ENCODE measurements around the gene RAPGEF3.

The RAPGEF3 gene

DNA sequence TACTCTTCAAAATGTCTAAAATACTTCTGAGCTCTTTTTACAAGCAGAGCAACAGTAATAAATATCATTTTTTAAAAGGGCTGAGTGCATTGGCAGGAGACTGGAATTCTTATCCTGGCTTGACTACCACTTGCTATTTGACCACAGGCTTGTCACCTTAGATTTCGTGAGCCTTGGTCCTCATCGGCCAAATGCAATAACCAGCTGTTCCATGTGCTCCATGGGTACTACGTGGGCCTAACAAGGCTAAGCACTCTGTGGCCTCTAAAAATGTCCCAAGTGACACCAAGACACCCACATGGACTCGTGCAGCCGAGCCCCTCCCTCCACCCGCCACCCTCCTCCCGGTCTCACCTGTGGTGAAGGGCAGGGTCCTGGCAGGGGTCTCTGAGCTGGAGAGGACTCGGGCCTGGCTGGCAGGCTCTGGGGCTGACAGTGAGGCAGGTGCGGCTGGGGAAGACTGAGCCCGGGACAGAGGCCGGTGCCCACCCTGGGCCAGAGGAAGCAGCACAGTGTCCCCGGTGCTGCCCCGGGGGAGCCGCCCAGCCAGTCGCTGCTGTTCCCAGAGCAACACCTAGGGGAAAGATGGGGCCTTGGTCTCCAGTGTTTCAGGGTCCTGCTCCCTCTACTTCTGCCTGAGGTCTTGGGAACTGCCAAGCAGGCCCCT lies 34.5 kb upstream of the RAPGEF3 start:
- H3K36me3 ChIP-seq (ENCODE audit: control insufficient read depth, insufficient read depth, low read length) = no peaks in the 10 kb centered on the region
- no peak overlapping the region for H3K27ac ChIP-seq
- H3K79me2 ChIP-seq = peaks cover 42% of the 10 kb centered on the region
- no peak overlapping the region for H3K4me2 ChIP-seq (ENCODE audit: low read length)
- H3K9me3 ChIP-seq (ENCODE audit: control insufficient read depth, low read length) = no peaks in the 10 kb centered on the region
- no peak overlapping the region for H3K9ac ChIP-seq
- no peak overlapping the region for H3K4me3 ChIP-seq (ENCODE audit: low read depth, low read length)
- no peaks in the 10 kb centered on the region for H3K27me3 ChIP-seq (ENCODE audit: control insufficient read depth, insufficient read depth, low read length)
- no peak overlapping the region for H2AFZ ChIP-seq
- H3K4me1 ChIP-seq = peaks cover 13% of the 10 kb centered on the region
- no peak for TF ChIP-seq CTCF (IDR thresholded peaks at IDR 0.05)

- TF ChIP-seq CTCF (IDR thresholded peaks at IDR 0.05) = no peak
- Histone ChIP-seq H3K4me2 (ENCODE audit: low read length) (no peak overlapping the region), H3K4me3 (ENCODE audit: low read depth, low read length) (no peak overlapping the region), H3K27ac (no peak overlapping the region), H2AFZ (no peak overlapping the region), H3K9ac (no peak overlapping the region), H3K4me1 (peaks cover 16% of the 10 kb centered on the region), H3K9me3 (ENCODE audit: control insufficient read depth, low read length) (no peaks in the 10 kb centered on the region), H3K27me3 (ENCODE audit: control insufficient read depth, insufficient read depth, low read length) (no peaks in the 10 kb centered on the region), H3K79me2 (peaks cover 32% of the 10 kb centered on the region), H3K36me3 (ENCODE audit: control insufficient read depth, insufficient read depth, low read length) (no peaks in the 10 kb centered on the region)
Measured at GRCh38 chr12:47791874-47792273, 33.2 kb upstream of the RAPGEF3 start.

DNA sequence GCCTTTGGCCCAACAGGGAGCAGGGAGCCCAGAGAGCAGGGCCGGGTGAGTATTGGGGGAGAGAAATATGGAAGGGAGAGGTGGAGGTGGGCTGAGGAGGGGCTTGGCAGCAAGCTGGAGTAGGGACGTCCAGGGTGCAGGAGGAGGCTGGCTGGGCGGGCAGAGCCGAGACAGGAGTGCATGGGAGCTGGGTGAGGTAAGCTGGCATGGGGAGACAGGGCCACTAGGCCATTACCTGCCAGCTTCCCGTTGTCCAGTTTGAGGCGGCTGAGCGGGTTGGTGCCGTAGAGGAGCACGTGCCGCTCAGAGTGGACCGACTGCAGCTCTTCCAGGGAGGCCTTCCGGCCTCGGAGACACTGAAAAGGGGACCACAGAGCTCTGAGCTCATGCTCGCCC lies 32.7 kb upstream of the RAPGEF3 start:
- no peak overlapping the region for H3K4me3 ChIP-seq (ENCODE audit: low read depth, low read length)
- no peak overlapping the region for H3K27ac ChIP-seq
- H3K4me2 ChIP-seq (ENCODE audit: low read length) = no peak overlapping the region
- no peak for TF ChIP-seq CTCF (IDR thresholded peaks at IDR 0.05)
- no peaks in the 10 kb centered on the region for H3K9me3 ChIP-seq (ENCODE audit: control insufficient read depth, low read length)
- no peaks in the 10 kb centered on the region for H3K27me3 ChIP-seq (ENCODE audit: control insufficient read depth, insufficient read depth, low read length)
- H3K36me3 ChIP-seq (ENCODE audit: control insufficient read depth, insufficient read depth, low read length) = no peaks in the 10 kb centered on the region
- no peak overlapping the region for H2AFZ ChIP-seq
- peaks cover 16% of the 10 kb centered on the region for H3K4me1 ChIP-seq
- peaks cover 30% of the 10 kb centered on the region for H3K79me2 ChIP-seq
- no peak overlapping the region for H3K9ac ChIP-seq

DNA sequence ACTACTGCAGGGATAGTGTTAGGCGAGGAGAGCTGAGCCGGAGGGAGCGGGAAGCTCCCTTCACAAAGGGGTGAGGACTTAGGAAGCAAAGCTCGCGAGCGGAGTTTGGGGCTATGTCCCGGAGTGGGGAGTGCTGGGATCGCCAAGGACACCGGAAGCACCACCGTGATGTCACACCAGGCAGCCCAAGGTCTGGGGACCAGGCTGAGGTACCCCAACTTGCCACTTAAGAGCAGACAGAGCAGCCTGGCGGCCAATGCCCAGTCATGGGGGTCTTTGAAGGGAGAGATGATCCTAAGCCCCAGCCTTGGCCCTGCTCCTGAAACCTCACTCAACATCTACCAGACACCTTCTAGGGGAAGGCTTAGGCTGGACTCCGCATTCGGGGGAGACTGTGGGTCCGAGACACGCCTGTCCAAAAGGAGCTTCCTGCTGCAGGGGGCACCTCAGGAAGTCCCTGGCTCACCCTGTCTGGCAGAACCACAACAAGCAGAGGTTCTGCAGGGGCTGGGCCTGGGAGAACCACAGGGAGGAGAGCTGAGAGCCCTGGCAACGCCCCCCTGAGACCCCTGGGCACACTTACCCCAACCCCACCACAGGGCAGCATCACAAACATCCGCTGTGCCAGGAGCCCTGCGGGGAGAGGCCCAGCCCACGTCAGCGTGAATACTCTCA lies 32.1 kb upstream of the RAPGEF3 start:
- Histone ChIP-seq H3K4me3 (ENCODE audit: low read depth, low read length) (no peak overlapping the region), H3K4me1 (peaks cover 16% of the 10 kb centered on the region), H3K9me3 (ENCODE audit: control insufficient read depth, low read length) (no peaks in the 10 kb centered on the region), H3K79me2 (peaks cover 28% of the 10 kb centered on the region), H3K36me3 (ENCODE audit: control insufficient read depth, insufficient read depth, low read length) (no peaks in the 10 kb centered on the region), H3K4me2 (ENCODE audit: low read length) (no peak overlapping the region), H2AFZ (no peak overlapping the region), H3K9ac (no peak overlapping the region), H3K27me3 (ENCODE audit: control insufficient read depth, insufficient read depth, low read length) (no peaks in the 10 kb centered on the region), H3K27ac (no peak overlapping the region)
- no peak for TF ChIP-seq CTCF (IDR thresholded peaks at IDR 0.05)

Measured in parathyroid adenoma (tissue), 2 donors.